ENCODE measurements around the gene SMURF1.

Gene SMURF1

DNA sequence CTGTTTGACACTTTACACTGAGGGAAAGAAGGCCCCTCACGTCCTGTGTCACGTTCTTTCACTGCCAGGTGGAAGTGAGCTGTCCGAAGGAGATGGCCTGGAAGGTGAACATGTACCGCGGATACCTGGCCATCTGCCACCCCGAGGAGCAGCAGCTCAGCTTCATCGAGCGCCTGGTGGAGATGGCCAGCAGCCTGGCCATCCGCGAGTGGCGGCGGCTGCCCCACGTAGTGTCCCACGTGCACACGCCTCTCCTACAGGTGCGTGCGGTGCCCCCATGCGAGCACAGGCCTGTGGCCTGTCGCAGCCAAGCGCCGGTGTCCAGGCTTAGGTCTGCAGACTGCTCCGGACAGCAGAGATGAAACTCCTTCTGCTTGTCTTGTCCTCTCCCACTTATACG is 162.2 kb downstream of the SMURF1 start:
- no peak for DNase-seq

GRCh38 chr7:98978672-98979071 is 165.2 kb downstream of the SMURF1 start:
- peak in 1 of 2 experiments; percentile 12 for DNase-seq

All from NCI-H2081 (cell line).